GM19468 (cell line): ENCODE data around the gene RIT2.

Experiments
- ATAC-seq: cut with Tn5 transposase; IDR thresholded peaks from one replicate; pipeline ENCODE4 v1.9.1; 2021; ENCODE audit warnings: mild to moderate bottlenecking, moderate library complexity, moderate number of reproducible peaks; ENCODE audit not compliant: unreplicated experiment; ENCODE audit errors: extremely low read depth

The RIT2 gene

DNA sequence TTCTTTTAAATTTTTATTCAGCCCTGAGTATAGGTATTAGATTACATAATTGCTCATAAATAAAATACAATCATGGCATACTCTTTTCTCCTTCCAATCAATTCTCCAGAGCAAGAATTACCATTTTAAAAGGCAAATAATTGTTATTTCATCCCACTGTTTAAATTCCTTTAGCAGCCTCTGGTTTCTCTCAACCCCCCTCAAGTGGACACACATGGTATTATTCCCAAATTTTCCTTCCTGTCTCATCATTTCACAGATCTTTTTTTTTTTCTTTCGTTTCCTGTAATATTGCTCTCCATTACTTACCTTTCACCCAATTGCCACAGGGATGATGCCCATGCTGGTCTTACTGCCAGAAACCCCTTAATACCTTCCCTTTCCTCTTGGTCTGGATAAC is 385.2 kb downstream of the RIT2 start:
- no peak for ATAC-seq

- ATAC-seq, result no peak
Measured at GRCh38 chr18:42719221-42719620, 396.3 kb downstream of the RIT2 start.

GRCh38 chr18:42712065-42712464 is 403.4 kb downstream of the RIT2 start:
- no peak for ATAC-seq

DNA sequence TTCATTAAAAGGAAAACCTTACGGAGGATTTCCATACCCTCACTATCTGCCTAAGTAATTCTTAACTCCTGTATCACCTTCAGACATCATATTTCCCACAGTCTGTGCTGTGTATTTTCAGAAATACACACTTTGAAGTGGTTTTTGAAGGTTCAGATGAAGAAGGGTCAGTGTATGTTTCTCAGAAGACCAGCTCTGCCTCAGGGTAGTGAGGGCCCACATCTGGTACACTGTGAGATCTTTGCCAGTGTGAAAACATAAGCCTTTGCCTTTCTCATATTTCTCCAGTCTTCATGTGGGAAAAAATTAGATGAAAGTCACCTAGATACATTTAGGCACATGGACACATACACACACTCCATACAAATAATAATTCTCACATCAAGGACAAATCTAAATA is 408.4 kb downstream of the RIT2 start:
- no peak for ATAC-seq

DNA sequence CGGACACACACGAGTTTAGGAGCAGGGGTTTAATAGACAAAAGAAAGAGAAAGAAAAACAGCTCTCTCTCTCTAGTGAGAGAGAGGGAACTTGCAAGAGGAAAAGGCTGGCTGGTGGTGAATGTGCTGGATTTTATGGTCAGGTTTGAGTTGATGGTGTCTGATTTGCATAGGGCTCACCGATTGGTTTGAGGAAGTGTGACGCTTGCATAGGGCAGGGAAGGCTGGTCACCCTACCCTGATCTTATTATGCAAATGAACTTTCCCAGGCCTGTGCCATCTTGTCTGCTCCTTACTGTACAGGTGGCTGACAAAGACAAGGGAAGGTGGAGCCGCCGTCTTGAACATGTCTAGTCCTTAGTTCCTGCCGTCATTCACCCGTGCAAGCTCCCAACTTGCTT is 408.9 kb downstream of the RIT2 start:
- no peak for ATAC-seq

DNA sequence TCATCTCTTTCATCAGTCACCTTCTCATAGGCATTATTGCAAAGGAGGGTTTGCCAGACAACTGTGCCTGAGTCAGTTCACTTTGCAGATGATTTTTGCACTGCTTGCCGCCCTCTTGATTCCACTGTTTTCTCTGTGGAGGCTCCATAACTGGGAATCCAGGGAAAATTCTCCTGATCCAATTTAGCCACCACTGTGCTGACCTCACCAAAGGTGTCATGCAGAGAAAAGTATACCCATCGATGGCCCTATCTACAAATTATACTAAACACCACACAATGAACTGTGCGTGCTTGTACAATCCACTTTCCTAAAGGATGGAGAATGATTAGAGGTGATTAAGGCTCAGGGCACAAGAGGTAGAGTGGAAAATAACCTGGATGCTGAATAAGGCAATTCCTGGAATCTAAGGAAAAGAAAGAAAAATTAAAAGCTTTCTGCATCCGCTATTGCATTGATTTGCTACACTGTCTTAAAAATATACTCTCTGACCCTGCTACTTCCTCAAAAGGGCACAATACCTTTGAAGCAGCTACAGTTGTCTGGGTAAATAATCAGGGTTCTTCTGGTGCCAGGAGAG is 409.4 kb downstream of the RIT2 start:
- no peak for ATAC-seq
